ENCODE results near the gene NBPF3. TPM values are rescaled to one million over a fixed set of nuclear protein-coding genes. Genes with fewer than 3 reads are reported as not detected.
"Not testable (repeated sequence)": the region's sequence is repeated elsewhere in the genome, so short reads cannot be mapped to it uniquely, and the experiment has no call there.

Gene NBPF3
- total and polyA plus RNA-seq, 7 donors, result 2.0 to 11.6 (median 4.9) TPM

DNA sequence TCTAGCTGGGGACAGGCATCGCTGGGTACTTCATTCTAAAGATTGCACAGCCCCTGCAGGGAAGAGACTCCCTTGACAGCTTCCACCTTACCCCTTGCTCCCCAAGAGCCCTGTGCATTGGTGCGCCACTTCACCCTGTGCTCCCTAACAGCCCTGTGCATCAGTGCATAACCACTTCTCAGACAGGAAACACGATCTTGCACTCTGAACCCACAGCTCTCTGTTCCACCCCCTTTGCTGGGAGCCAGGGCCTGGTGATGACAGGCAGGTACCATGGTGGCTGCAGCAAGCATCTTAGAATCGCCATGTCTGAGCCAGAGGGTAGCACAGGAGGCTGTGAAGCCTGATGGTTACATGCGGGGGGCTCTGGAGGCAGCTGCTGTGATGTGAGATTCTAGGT, 74.3 kb downstream of the NBPF3 start:
- H3K36me3 ChIP-seq, result no peaks in the 10 kb centered on the region
- DNase-seq, result no peak
- no peaks in the 10 kb centered on the region for H3K9me3 ChIP-seq
- H3K27me3 ChIP-seq, result peaks cover 0 to 11% (median 11%) of the 10 kb centered on the region in 3 donors
- H3K27ac ChIP-seq, result no peak overlapping the region
- no peak overlapping the region for H3K4me3 ChIP-seq
- intact Hi-C loops (cut with DNase I), result no loop called here
- 68 to 86% methylated on average over 5 of the region's 5 CpGs for WGBS, 2 donors
- TF ChIP-seq POLR2A (IDR thresholded peaks at IDR 0.05) (no peak), POLR2AphosphoS5 (IDR thresholded peaks at IDR 0.05) (no peak), EP300 (IDR thresholded peaks at IDR 0.05) (no peak)
- TF ChIP-seq, protein P1, sequence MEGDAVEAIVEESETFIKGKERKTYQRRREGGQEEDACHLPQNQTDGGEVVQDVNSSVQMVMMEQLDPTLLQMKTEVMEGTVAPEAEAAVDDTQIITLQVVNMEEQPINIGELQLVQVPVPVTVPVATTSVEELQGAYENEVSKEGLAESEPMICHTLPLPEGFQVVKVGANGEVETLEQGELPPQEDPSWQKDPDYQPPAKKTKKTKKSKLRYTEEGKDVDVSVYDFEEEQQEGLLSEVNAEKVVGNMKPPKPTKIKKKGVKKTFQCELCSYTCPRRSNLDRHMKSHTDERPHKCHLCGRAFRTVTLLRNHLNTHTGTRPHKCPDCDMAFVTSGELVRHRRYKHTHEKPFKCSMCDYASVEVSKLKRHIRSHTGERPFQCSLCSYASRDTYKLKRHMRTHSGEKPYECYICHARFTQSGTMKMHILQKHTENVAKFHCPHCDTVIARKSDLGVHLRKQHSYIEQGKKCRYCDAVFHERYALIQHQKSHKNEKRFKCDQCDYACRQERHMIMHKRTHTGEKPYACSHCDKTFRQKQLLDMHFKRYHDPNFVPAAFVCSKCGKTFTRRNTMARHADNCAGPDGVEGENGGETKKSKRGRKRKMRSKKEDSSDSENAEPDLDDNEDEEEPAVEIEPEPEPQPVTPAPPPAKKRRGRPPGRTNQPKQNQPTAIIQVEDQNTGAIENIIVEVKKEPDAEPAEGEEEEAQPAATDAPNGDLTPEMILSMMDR (IDR thresholded peaks at IDR 0.05), result no peak
- H3K4me1 ChIP-seq, result peaks cover 0 to 26% (median 19%) of the 10 kb centered on the region in 4 donors

DNA sequence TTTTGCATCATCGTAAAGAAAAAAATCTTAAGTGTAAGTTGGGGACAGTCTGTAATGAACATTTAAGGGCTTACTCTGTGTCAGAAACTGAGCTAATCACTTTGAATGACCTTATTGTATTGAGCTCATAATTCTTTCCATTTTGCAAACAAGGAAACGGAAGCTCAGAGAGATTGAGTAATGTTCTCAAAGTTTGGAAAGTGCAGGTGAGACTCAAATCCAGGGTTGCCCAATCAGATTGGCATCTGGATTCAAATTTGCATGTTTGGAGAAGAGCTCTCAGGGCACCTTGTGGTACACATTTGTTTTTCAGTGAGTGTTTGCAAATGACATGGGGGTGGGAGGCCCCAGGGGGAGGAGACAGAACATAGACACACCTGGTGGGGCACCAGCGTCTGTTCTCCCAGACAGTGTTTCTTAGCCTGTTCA, 77.2 kb downstream of the NBPF3 start:
- intact Hi-C loops (cut with DNase I), result no loop called here

DNA sequence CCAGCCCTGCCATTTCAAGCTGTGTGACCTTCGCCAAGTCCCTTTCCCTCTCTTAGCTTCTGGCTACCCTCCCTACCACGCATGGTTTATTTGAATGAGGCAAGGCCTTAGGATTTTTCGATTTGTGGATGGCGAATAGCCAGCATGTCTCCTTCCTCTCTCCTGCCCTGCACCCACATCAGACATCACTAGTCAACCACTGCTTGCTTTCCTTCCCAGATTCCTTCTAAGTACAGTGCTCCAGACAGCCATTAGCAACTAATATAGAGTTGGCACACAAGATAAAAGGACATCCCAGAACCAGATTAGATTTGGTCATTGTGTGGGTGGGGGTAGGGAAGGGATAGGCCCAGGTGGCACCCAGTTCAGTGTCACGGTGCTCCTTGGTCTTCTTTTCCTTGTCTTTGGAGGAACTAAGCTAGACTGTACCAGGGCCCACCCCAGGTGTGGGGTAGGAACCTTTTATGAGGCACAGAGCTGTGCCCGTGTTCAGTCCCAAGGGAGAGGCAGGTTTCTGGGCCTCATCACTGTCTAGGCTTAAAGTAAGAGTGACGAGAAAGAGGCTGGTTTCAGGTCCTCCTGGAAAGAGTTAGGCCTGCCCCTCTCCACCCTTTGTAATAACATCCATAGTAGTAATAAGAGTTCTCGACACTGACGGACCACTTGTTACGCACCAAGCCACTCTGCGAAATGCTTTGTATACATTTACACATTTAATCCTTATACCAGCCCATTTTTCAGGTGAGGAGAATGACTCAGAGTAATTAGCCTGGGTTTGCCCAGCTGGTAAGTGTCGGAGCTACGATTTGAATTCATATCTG, 77.9 kb downstream of the NBPF3 start:
- no peaks in the 10 kb centered on the region for H3K4me1 ChIP-seq
- DNase-seq, result no peak
- no peak for TF ChIP-seq POLR2AphosphoS5 (IDR thresholded peaks at IDR 0.05)
- TF ChIP-seq, protein P1 (IDR thresholded peaks at IDR 0.05), result no peak
- TF ChIP-seq POLR2A (IDR thresholded peaks at IDR 0.05), result no peak
- no peak for TF ChIP-seq EP300 (IDR thresholded peaks at IDR 0.05)
- no peak overlapping the region for H3K27ac ChIP-seq
- no peak overlapping the region for H3K4me3 ChIP-seq
- H3K9me3 ChIP-seq, result no peaks in the 10 kb centered on the region
- intact Hi-C loops (cut with DNase I), result no loop called here
- no peaks in the 10 kb centered on the region for H3K27me3 ChIP-seq
- no peaks in the 10 kb centered on the region for H3K36me3 ChIP-seq
- WGBS, 2 donors, result 75 to 78% methylated on average over 13 of the region's 13 CpGs

More for the DNA sequence above, 77.2 kb downstream of the NBPF3 start:
- Histone ChIP-seq H3K27me3 (no peaks in the 10 kb centered on the region), H3K27ac (no peak overlapping the region), H3K4me3 (no peak overlapping the region), H3K36me3 (no peaks in the 10 kb centered on the region), H3K9me3 (no peaks in the 10 kb centered on the region), H3K4me1 (peaks cover 0 to 4% (median 1%) of the 10 kb centered on the region in 4 donors)
- TF ChIP-seq POLR2AphosphoS5 (IDR thresholded peaks at IDR 0.05), result no peak
- no peak for DNase-seq
- 16 to 54% methylated on average over 3 of the region's 3 CpGs for WGBS, 2 donors

DNA sequence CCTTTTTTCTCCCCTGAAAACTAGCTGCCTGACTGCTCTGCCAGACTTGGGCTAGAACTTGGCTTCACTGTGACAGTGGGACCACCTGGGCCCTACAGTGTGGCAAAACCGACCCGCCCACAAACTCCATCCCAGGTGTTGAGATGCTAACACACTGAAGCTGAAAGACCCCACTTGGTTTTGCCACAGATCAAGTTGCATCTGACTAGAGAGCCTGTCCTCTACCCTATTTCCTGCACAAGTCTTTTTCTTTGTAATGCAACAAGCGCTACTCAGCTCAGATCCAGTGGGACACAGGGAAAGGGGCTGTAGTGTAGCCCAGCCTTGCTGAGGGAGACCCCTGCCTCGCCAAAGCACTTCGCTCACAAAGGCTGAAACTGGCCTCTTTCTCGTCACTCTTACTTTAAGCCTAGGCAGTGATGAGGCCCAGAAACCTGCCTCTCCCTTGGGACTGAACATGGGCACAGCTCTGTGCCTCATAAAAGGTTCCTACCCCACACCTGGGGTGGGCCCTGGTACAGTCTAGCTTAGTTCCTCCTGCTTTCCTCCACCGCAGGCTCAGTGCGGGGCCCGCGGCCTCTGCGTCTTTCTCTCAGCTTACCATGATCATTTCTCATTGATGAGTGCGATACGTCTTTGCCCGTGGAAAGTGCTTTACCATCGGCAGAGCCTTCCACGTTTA, 79.0 kb downstream of the NBPF3 start:
- Histone ChIP-seq H3K9me3 (no peaks in the 10 kb centered on the region), H3K4me3 (no peak overlapping the region), H3K36me3 (no peaks in the 10 kb centered on the region), H3K4me1 (no peaks in the 10 kb centered on the region), H3K27ac (no peak overlapping the region), H3K27me3 (no peaks in the 10 kb centered on the region)
- no peak for DNase-seq
- TF ChIP-seq POLR2AphosphoS5 (IDR thresholded peaks at IDR 0.05) (no peak), POLR2A (IDR thresholded peaks at IDR 0.05) (no peak), EP300 (IDR thresholded peaks at IDR 0.05) (no peak)
- TF ChIP-seq, protein P1 (IDR thresholded peaks at IDR 0.05), result no peak
- intact Hi-C loops (cut with DNase I), result no loop called here
- 82 to 94% methylated on average over 16 of the region's 16 CpGs for WGBS, 2 donors

DNA sequence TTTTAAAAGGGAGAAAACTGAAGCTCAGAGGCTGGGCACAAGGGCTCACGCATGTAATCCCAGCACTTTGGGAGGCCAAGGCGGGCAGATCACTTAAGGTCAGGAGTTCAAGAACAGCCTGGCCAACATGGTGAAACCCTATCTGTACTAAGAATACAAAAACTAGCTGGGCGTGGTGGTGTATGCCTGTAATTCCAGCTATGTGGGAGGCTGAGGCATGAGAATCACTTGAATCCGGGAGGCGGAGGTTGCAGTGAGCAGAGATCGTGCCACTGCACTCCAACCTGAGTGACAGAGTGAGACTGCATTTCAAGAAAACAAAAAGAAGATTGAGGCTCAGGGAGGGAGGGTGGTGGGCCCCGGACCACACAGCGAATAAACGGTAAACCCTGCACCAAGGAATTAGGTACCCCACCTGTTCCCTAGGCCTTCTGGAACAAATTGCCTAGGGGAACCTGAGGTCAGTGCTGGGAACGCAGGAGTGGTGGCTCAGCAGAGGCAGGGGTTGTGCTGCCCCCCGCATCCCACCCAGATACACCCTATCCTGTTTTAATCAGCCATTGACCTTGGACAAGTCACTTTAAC, 79.6 kb downstream of the NBPF3 start:
- H3K4me1 ChIP-seq; H3K36me3 ChIP-seq; H3K4me3 ChIP-seq; H3K27ac ChIP-seq; H3K27me3 ChIP-seq; intact Hi-C loops (cut with DNase I); H3K9me3 ChIP-seq; DNase-seq: not testable (repeated sequence)
- 94 to 96% methylated on average over 11 of the region's 11 CpGs for WGBS, 2 donors
